K562 (cell line): ENCODE data around the gene LZTFL1. TPM values are rescaled to one million over a fixed set of nuclear protein-coding genes. Genes with fewer than 3 reads are reported as not detected.
A peak's percentile ranks its signal among the peaks of the same experiment; 100 is the strongest.

Source experiments
- ATF1 ChIP-seq, 2 experiments: fragments of 450-650 bp in 1 of 2; IDR thresholded peaks; 2 replicates each; pipeline ENCODE4 v1.6.1; 2016; ENCODE audit warnings: missing compliant biosample characterization in 1 of 2, missing genetic modification characterization in 1 of 2
- BCL6 ChIP-seq: fragments of 250-450 bp; sonication (Bioruptor Pico); IDR thresholded peaks from 2 replicates; pipeline ENCODE4 v1.4.0; 2020
- BRF1 ChIP-seq: IDR thresholded peaks from 3 replicates; pipeline ENCODE4 v1.6.1; 2011; ENCODE audit warnings: borderline replicate concordance, mild to moderate bottlenecking; ENCODE audit not compliant: insufficient read length; ENCODE audit errors: extremely low read depth
- CBX1 ChIP-seq: sonication (generic); IDR thresholded peaks from 2 replicates; pipeline ENCODE4 v1.6.1; 2016; ENCODE audit warnings: antibody characterized with exemption, low read depth, mild to moderate bottlenecking
- CREBBP ChIP-seq: IDR thresholded peaks from one replicate; pipeline ENCODE4 v1.6.1; 2012; ENCODE audit warnings: low read depth, mild to moderate bottlenecking, control low read depth, inconsistent platforms, low read length
- HNRNPLL ChIP-seq: fragments of 200-400 bp; formaldehyde crosslinking; IDR thresholded peaks from 2 replicates; pipeline ENCODE4 v1.6.1; 2017; ENCODE audit warnings: low read length, low read depth, mild to moderate bottlenecking; ENCODE audit not compliant: poor library complexity, severe bottlenecking
- HOXB6 ChIP-seq: fragments of 250-450 bp; sonication (Bioruptor Pico); IDR thresholded peaks from 2 replicates; pipeline ENCODE4 v1.5.1; 2022; ENCODE audit warnings: mild to moderate bottlenecking, borderline replicate concordance
- NONO ChIP-seq, 2 experiments: fragments of 200-400 bp in 1 of 2; fragments of 450-650 bp in 1 of 2; formaldehyde crosslinking in 1 of 2; IDR thresholded peaks; 2 replicates each; pipeline ENCODE4 v1.6.1; 2017; ENCODE audit warnings: low read depth in 2 of 2, mild to moderate bottlenecking in 2 of 2, moderate library complexity in 2 of 2, low read length in 1 of 2
- POLR3G ChIP-seq: IDR thresholded peaks from 2 replicates; pipeline ENCODE4 v1.6.1; 2011; ENCODE audit not compliant: insufficient read length, insufficient replicate concordance; ENCODE audit errors: extremely low read depth
- RBM25 ChIP-seq: fragments of 200-400 bp; formaldehyde crosslinking; IDR thresholded peaks from 2 replicates; pipeline ENCODE4 v1.6.1; 2018; ENCODE audit warnings: low read length, low read depth, moderate library complexity; ENCODE audit not compliant: severe bottlenecking
- RNF2 ChIP-seq: sonication (generic); IDR thresholded peaks from 2 replicates; pipeline ENCODE4 v1.6.1; 2016
- SIN3A ChIP-seq, 2 experiments: fragments of 150-350 bp in 1 of 2; IDR thresholded peaks; 2 replicates each; pipeline ENCODE4 v1.6.1; 2011 to 2016; ENCODE audit warnings: borderline replicate concordance in 2 of 2, low read depth in 2 of 2, low read length in 2 of 2, mild to moderate bottlenecking in 2 of 2, moderate library complexity in 2 of 2; ENCODE audit not compliant: control insufficient read depth in 1 of 2
- ZNF444 ChIP-seq: fragments of 250-450 bp; sonication (Bioruptor Pico); IDR thresholded peaks from 2 replicates; pipeline ENCODE4 v1.4.0; 2020; ENCODE audit warnings: mild to moderate bottlenecking, moderate library complexity
- ZNF695 ChIP-seq: fragments of 450-650 bp; formaldehyde crosslinking; IDR thresholded peaks from 2 replicates; pipeline ENCODE4 v1.4.0; 2020; ENCODE audit warnings: mild to moderate bottlenecking, moderate library complexity
- polyA plus RNA-seq, 8 experiments: library from polyadenylated mRNA; depleted of rRNA in 4 of 8; stranded (reverse) in 5 of 8; unstranded in 3 of 8; fragments of >200 nt; fragmentation: Nextera tagmentation in 2 of 8; fragmentation: Illumina TruSeq in 1 of 8; extraction: Ambion mirVana in 2 of 8; extraction: Trizol in 1 of 8; gene quantifications; 2 replicates each; pipeline versions ENCODE4 v1.2.1 to v1.2.3, GENCODE V29; 2011 to 2014; ENCODE audit warnings: inconsistent platforms in 1 of 8, missing spikeins in 1 of 8
- total RNA-seq, 7 experiments: library from RNA; depleted of rRNA in 6 of 7; stranded (reverse); fragments of >200 nt in 6 of 7; fragmentation: Illumina TruSeq in 2 of 7; extraction: Trizol in 2 of 7; gene quantifications; 2 replicates each; pipeline versions ENCODE4 v1.2.1 to v1.2.3, GENCODE V29; 2011 to 2021; ENCODE audit warnings: low replicate concordance in 1 of 7
- TF ChIP-seq, protein P1 (sequence below): fragments of 450-650 bp; formaldehyde crosslinking; IDR thresholded peaks from 2 replicates; pipeline ENCODE4 v1.4.0; 2020; ENCODE audit warnings: mild to moderate bottlenecking, moderate library complexity
- TF ChIP-seq, protein P2 (sequence below): fragments of 450-650 bp; IDR thresholded peaks from 2 replicates; pipeline ENCODE4 v1.6.1; 2017; ENCODE audit warnings: antibody characterized with exemption
- TF ChIP-seq, protein P3 (sequence below): fragments of 250-450 bp; sonication (Bioruptor Pico); IDR thresholded peaks from 2 replicates; pipeline ENCODE4 v1.8.0; 2022; ENCODE audit warnings: inconsistent platforms
- TF ChIP-seq, protein P4 (sequence below), 2 experiments: fragments of 250-450 bp in 1 of 2; fragments of 450-650 bp in 1 of 2; sonication (Bioruptor Pico) in 1 of 2; IDR thresholded peaks; 2 replicates each; pipeline versions ENCODE4 v1.6.1 to v1.8.0; 2016 to 2021; ENCODE audit warnings: mild to moderate bottlenecking in 2 of 2, moderate library complexity in 2 of 2, missing compliant biosample characterization in 1 of 2, missing genetic modification characterization in 1 of 2

The LZTFL1 gene
- total and polyA plus RNA-seq, 9 of the 15 experiments (the other 6 are each of a cell fraction or from before 2014, with no cell fraction given) = 10.7 to 33.7 (median 15.3) TPM

DNA sequence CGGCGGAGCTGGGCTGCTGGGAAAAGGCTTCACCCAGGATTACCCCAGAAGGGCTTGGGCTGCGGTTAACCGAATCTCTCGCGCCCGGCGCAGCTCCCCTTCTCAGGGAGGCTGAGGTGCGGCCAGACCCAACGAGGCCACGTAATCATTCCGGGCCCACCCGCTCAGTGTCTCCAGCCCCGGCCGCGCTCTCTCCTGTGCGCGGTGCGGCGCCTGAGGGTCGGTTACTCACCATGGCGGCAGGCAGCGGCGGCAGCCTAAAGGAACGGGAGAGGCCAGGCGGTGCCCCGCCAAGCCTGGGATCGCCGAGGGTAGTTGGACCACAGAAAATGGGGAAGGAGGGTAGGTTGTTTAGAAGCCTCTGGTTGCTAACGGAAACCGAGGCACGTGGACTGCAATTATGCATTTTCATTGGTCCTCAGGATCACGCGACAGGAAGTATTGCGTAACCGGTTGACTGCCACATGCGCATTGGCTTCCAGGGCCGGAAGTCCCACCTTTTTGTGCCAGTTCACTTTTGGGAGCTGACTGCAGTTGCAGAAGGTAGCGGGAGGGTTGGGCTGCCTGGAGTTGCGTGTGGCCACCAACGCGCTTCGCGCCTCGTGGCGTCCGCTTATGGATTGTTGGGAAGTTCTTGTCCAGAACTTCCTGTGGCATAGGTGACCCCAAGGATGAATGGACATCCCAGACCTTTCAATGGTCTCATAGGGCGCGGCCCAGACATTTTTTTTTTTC lies at the start of gene LZTFL1 (continued):
- TF ChIP-seq ZNF695 (CRISPR knock-in tag) (no peak), RNF2 (peak; percentile 30; the same call in 1 of the 2 replicates), BRF1 (no peak), HNRNPLL (no peak), ZNF444 (CRISPR knock-in tag) (no peak), POLR3G (no peak), SIN3A (IDR thresholded peaks at IDR 0.05; ENCODE audit: borderline replicate concordance in 2 of 2, control insufficient read depth in 1 of 2, low read depth in 2 of 2, low read length in 2 of 2) (peak; percentile 87 to 88; a peak in 2 of 4 replicates), CBX1 (peak; percentile 75; the same call in 1 of the 2 replicates), RBM25 (peak; percentile 66), BCL6 (CRISPR knock-in tag) (no peak), ATF1 (CRISPR knock-in tag; IDR thresholded peaks at IDR 0.05) (0 out of 2 replicates have a peak, but pooled peaks have one; percentile 7), ATF1 (tag; IDR thresholded peaks at IDR 0.05) (peak; percentile 83), NONO (IDR thresholded peaks at IDR 0.05; ENCODE audit: low read depth in 2 of 2, low read length in 1 of 2) (peak in 1 of 2 experiments; percentile 14; a peak in 1 of 4 replicates), CREBBP (no peak), HOXB6 (CRISPR knock-in tag) (no peak)
- TF ChIP-seq, protein P1, sequence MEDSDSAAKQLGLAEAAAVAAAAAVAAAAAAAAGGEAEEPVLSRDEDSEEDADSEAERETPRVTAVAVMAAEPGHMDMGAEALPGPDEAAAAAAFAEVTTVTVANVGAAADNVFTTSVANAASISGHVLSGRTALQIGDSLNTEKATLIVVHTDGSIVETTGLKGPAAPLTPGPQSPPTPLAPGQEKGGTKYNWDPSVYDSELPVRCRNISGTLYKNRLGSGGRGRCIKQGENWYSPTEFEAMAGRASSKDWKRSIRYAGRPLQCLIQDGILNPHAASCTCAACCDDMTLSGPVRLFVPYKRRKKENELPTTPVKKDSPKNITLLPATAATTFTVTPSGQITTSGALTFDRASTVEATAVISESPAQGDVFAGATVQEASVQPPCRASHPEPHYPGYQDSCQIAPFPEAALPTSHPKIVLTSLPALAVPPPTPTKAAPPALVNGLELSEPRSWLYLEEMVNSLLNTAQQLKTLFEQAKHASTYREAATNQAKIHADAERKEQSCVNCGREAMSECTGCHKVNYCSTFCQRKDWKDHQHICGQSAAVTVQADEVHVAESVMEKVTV (CRISPR knock-in tag) = no peak
- TF ChIP-seq, protein P2, sequence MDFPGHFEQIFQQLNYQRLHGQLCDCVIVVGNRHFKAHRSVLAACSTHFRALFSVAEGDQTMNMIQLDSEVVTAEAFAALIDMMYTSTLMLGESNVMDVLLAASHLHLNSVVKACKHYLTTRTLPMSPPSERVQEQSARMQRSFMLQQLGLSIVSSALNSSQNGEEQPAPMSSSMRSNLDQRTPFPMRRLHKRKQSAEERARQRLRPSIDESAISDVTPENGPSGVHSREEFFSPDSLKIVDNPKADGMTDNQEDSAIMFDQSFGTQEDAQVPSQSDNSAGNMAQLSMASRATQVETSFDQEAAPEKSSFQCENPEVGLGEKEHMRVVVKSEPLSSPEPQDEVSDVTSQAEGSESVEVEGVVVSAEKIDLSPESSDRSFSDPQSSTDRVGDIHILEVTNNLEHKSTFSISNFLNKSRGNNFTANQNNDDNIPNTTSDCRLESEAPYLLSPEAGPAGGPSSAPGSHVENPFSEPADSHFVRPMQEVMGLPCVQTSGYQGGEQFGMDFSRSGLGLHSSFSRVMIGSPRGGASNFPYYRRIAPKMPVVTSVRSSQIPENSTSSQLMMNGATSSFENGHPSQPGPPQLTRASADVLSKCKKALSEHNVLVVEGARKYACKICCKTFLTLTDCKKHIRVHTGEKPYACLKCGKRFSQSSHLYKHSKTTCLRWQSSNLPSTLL = no peak
- TF ChIP-seq, protein P3, sequence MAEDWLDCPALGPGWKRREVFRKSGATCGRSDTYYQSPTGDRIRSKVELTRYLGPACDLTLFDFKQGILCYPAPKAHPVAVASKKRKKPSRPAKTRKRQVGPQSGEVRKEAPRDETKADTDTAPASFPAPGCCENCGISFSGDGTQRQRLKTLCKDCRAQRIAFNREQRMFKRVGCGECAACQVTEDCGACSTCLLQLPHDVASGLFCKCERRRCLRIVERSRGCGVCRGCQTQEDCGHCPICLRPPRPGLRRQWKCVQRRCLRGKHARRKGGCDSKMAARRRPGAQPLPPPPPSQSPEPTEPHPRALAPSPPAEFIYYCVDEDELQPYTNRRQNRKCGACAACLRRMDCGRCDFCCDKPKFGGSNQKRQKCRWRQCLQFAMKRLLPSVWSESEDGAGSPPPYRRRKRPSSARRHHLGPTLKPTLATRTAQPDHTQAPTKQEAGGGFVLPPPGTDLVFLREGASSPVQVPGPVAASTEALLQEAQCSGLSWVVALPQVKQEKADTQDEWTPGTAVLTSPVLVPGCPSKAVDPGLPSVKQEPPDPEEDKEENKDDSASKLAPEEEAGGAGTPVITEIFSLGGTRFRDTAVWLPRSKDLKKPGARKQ (CRISPR knock-in tag) = no peak
- TF ChIP-seq, protein P4, sequence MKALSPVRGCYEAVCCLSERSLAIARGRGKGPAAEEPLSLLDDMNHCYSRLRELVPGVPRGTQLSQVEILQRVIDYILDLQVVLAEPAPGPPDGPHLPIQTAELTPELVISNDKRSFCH (CRISPR knock-in tag; IDR thresholded peaks at IDR 0.05) = no peak
- TF ChIP-seq, protein P4 (tag; IDR thresholded peaks at IDR 0.05) = no peak
